Parathyroid adenoma (tissue), 2 donors: ENCODE measurements around the gene DHRS9.

Source experiments
- H2AFZ ChIP-seq: fragments of 300-600 bp; sonication (generic); one replicate; pipeline ENCODE4 v1.7.0; 2017; ENCODE audit warnings: antibody characterized with exemption, mild to moderate bottlenecking
- H3K27ac ChIP-seq: fragments of 300-600 bp; sonication (generic); one replicate; pipeline ENCODE4 v1.7.0; 2017
- H3K27me3 ChIP-seq: fragments of 300-600 bp; sonication (generic); one replicate; pipeline ENCODE4 v1.7.0; 2017; ENCODE audit warnings: low read length; ENCODE audit not compliant: control insufficient read depth, insufficient read depth
- H3K36me3 ChIP-seq: fragments of 300-600 bp; sonication (generic); one replicate; pipeline ENCODE4 v1.7.0; 2017; ENCODE audit warnings: low read length; ENCODE audit not compliant: control insufficient read depth, insufficient read depth
- H3K4me1 ChIP-seq: fragments of 300-600 bp; sonication (generic); one replicate; pipeline ENCODE4 v1.7.0; 2017; ENCODE audit warnings: control low read depth
- H3K4me2 ChIP-seq: fragments of 300-600 bp; sonication (generic); one replicate; pipeline ENCODE4 v1.7.0; 2017; ENCODE audit warnings: low read length
- H3K4me3 ChIP-seq: fragments of 300-600 bp; sonication (generic); one replicate; pipeline ENCODE4 v1.7.0; 2017; ENCODE audit warnings: low read depth, low read length
- H3K79me2 ChIP-seq: fragments of 300-600 bp; sonication (generic); one replicate; pipeline ENCODE4 v1.7.0; 2017; ENCODE audit warnings: control low read depth
- H3K9ac ChIP-seq: fragments of 300-600 bp; sonication (generic); one replicate; pipeline ENCODE4 v1.7.0; 2017; ENCODE audit warnings: mild to moderate bottlenecking
- H3K9me3 ChIP-seq: fragments of 300-600 bp; sonication (generic); one replicate; pipeline ENCODE4 v1.7.0; 2017; ENCODE audit warnings: low read length; ENCODE audit not compliant: control insufficient read depth
- TF ChIP-seq, protein P1 (sequence below): fragments of 300-600 bp; sonication (generic); IDR thresholded peaks from one replicate; pipeline ENCODE4 v1.7.0; 2017; ENCODE audit warnings: antibody characterized with exemption, mild to moderate bottlenecking
- donor health status: primary hyperparathyroidism.

The DHRS9 gene

DNA sequence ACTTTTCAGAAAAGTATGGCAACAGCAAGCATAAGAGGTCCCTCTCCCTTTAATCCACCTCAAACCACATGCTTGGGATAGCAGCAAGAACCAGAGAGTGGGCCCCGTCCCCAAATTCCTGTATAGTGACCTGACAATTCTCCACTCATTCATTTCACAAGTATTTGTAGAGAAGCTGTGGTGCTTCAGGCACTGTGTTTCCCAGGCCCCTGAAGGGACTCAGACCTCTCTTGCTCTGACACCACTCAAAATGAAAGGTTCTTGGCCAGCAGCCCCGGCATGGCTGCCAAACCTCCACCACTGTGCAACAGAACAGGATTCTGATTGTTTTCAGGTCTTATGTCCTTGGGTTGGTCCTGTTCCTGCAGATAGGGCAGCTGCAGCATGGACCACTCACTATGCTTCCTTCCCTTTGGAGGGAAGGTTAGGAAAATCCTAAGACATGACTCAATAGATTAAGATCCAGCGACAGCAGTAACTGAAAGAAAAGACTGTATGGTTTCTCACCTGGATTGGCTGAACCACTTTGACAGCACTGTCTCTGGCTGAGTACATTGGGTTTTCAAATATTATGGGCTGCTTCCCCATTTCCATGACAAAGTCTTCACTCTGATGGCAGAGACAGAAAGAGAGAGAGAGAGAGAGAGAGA lies 67.6 kb downstream of the DHRS9 start:
- Histone ChIP-seq H3K4me3 (no peak overlapping the region), H3K36me3 (no peaks in the 10 kb centered on the region)
- TF ChIP-seq, protein P1, sequence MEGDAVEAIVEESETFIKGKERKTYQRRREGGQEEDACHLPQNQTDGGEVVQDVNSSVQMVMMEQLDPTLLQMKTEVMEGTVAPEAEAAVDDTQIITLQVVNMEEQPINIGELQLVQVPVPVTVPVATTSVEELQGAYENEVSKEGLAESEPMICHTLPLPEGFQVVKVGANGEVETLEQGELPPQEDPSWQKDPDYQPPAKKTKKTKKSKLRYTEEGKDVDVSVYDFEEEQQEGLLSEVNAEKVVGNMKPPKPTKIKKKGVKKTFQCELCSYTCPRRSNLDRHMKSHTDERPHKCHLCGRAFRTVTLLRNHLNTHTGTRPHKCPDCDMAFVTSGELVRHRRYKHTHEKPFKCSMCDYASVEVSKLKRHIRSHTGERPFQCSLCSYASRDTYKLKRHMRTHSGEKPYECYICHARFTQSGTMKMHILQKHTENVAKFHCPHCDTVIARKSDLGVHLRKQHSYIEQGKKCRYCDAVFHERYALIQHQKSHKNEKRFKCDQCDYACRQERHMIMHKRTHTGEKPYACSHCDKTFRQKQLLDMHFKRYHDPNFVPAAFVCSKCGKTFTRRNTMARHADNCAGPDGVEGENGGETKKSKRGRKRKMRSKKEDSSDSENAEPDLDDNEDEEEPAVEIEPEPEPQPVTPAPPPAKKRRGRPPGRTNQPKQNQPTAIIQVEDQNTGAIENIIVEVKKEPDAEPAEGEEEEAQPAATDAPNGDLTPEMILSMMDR = no peak

GRCh38 chr2:169137924-169138323 lies 68.6 kb downstream of the DHRS9 start:
- Histone ChIP-seq H3K9ac (no peak overlapping the region), H2AFZ (no peak overlapping the region), H3K27ac (no peak overlapping the region), H3K4me1 (no peaks in the 10 kb centered on the region), H3K9me3 (no peaks in the 10 kb centered on the region), H3K4me3 (no peak overlapping the region), H3K79me2 (no peaks in the 10 kb centered on the region), H3K36me3 (no peaks in the 10 kb centered on the region), H3K27me3 (no peaks in the 10 kb centered on the region), H3K4me2 (no peak overlapping the region)
- TF ChIP-seq, protein P1 = no peak

More for the DNA sequence above, 67.6 kb downstream of the DHRS9 start:
- Histone ChIP-seq H3K9ac (no peak overlapping the region), H3K4me2 (no peak overlapping the region), H3K27ac (no peak overlapping the region), H3K4me1 (no peaks in the 10 kb centered on the region), H2AFZ (no peak overlapping the region), H3K27me3 (no peaks in the 10 kb centered on the region), H3K79me2 (no peaks in the 10 kb centered on the region), H3K9me3 (no peaks in the 10 kb centered on the region)

DNA sequence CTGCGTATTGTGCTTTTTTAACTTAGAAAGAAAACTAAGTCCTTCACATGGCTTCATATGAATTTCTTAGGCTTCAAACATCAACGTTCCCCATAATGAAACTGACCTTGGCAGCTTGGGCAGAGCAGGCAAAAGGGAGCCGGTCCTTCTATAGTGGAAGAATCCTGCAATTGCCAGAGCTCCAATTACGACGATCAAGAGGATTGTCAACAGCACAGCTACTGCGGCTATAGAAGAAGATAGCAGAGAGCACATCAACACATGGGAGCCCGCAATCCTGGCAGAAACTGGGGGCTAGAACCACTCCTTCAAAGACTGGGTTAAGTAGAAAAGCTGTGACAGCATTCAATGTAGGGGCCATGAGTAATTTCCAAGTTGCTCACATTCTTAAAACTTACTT lies 69.8 kb downstream of the DHRS9 start:
- Histone ChIP-seq H3K4me3 (no peak overlapping the region), H3K27me3 (no peaks in the 10 kb centered on the region), H3K4me1 (no peaks in the 10 kb centered on the region), H3K4me2 (no peak overlapping the region), H3K9ac (no peak overlapping the region), H3K9me3 (no peaks in the 10 kb centered on the region), H3K27ac (no peak overlapping the region), H2AFZ (no peak overlapping the region), H3K79me2 (no peaks in the 10 kb centered on the region), H3K36me3 (no peaks in the 10 kb centered on the region)
- TF ChIP-seq, protein P1 = no peak

- no peaks in the 10 kb centered on the region for H3K79me2 ChIP-seq
- H3K9me3 ChIP-seq = no peaks in the 10 kb centered on the region
- no peak overlapping the region for H3K9ac ChIP-seq
- no peak overlapping the region for H2AFZ ChIP-seq
- TF ChIP-seq, protein P1 = no peak
- H3K4me1 ChIP-seq = no peaks in the 10 kb centered on the region
- H3K27ac ChIP-seq = no peak overlapping the region
- no peaks in the 10 kb centered on the region for H3K27me3 ChIP-seq
- H3K4me2 ChIP-seq = no peak overlapping the region
- no peak overlapping the region for H3K4me3 ChIP-seq
- H3K36me3 ChIP-seq = no peaks in the 10 kb centered on the region
Observed at GRCh38 chr2:169139993-169140767, 70.8 kb downstream of the DHRS9 start.
